Islet precursor cell (in vitro differentiated cells): ENCODE measurements around the gene TRABD2B.
A peak's percentile ranks its signal among the peaks of the same experiment; 100 is the strongest.

Experiments used
- DNase-seq: peaks from one replicate; pipeline ENCODE4 v3.0.0-alpha.2; 2018

The TRABD2B gene

DNA sequence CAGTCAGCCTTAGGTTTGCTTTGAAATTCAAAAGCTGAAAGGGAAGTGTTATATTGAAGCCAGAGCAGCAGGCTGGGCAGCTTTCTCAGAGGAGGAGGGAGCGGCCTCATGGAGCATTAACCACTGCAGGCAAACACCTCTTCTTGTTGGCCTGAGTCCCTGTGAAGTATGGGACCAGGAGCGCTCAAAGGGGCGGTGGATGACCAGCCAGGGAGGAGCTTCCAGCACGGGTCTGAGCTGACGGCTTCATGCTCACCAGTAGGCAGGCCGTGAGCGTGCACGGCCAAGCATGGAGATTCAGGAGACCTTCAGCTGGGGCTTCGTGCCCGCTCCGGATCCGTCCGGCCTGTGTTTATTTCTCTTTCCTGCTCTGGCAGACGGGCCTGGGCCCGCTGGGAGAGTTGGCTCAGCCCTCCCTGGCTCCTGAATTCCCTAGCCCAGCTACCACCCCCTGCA lies 245.2 kb downstream of the TRABD2B start:
- peak; percentile 68 for DNase-seq

DNA sequence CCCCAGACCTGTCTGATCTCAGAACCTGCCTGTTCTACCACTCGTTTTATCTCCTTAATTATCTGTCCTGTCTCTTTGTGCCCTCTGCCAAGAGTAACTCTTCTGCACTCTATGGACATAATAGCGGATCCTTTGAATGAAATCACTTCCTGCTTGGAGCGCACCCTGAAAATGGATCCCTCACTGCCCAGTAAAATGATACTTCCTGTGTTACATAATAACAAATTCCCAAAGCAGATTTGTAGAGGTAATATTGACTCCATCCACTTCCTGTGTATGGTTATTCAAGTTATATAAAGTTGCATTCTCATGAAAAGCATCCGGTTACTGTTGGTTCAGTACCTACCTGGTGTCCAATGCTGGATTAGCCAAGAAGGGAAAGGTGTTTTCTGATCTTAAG lies 246.0 kb downstream of the TRABD2B start:
- peak; percentile 17 for DNase-seq

- no peak for DNase-seq
Measured at GRCh38 chr1:47745715-47746609, 251.2 kb downstream of the TRABD2B start.

- peak; percentile 22 for DNase-seq
Measured at GRCh38 chr1:47742890-47743760, 254.1 kb downstream of the TRABD2B start.

GRCh38 chr1:47738560-47739182 lies 258.5 kb downstream of the TRABD2B start:
- peak; percentile 77 for DNase-seq

- no peak for DNase-seq
Measured at GRCh38 chr1:47732489-47732888, 264.7 kb downstream of the TRABD2B start.

DNA sequence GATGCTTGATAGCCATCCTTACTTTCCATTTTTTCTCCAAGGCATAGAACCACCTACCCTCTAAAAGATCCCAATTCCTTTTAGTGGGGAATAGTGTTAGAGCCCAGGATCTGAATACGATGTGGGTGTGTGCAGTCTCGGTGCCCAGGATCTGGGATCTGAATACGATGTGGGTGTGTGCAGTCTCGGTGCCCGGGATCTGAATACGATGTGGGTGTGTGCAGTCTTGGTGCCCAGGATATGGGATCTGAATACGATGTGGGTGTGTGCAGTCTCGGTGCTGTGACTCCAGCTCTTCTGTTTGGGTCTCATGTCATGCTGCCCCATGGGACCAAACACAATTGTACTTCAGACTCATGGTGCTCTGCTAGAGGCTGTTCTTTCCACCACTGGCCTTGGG lies 265.5 kb downstream of the TRABD2B start:
- no peak for DNase-seq

DNA sequence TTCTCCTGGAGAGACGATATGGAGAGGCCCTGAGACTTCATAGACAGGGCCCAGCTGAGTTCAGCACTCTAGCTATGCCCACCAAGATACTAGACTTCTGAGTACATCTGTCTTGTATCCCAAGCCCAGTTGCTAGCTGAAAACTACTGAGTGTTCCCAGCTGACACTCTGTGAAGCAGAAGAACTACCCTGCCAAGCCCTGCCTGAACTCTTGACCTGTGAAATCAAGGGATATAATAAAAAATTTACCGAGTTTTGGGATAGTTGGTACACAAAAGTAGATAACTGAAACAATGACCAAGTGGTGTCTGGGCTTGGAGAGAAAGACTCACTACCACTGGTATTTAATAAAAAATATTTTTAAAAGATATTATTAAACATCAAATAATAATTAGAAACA lies 267.5 kb downstream of the TRABD2B start:
- DNase-seq: no peak

GRCh38 chr1:47727697-47728085 lies 269.5 kb downstream of the TRABD2B start:
- DNase-seq: no peak

DNA sequence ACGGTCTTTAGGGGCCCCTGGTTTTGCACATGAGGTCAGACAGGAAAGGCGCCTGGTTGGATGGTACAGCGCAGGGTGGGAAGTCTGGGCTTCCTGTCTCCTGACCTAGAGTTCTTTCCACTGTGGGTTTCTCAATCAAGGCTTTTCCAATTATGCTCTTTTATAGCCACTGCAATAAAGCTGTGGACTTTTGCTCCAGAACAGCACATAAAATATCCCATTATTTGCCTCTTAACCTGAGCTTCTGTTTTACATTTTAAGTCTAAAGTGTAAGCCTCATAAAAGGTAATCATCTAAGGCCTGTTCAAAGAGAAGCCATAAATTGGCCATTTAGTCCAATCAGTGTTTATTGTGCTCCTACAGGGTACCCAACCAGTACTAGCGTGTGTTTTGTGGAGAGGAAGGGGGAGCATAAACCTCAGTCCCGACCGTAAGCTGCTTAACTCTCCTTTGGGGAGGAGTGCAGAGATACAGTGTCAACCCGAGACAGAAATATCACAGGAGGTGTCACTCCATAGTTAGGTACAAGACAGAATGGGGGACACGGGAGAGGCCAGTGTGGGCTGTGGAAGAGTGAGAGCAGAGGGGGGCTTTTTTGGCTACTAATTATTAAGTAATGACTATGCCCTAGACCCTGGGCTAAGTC lies 270.0 kb downstream of the TRABD2B start:
- DNase-seq: no peak

- peak; percentile 90 for DNase-seq
Measured at GRCh38 chr1:47725992-47726855, 271.0 kb downstream of the TRABD2B start.

DNA sequence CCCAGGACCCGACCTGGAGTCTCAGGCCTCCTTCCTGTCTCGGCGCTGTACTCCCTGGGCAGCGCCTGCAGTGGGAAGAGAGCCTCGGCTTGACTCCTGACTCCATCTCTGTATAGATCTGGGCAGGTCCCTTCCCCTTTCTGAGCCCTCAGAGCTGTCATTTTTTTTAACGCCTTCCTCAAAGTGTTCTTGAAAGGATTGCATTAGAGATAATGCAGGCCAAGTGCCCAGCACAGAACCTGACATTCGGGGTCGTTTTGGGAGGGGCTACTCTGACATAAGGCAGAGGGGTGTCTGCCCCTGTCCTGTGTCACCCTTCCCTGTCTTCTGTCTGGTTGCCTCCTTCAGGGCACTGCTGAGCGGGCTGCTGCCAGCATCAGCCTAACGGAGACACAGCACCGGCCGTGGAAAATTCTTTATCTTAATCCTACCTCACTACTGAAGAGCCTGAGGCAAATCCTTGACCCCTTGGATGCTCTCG lies 271.6 kb downstream of the TRABD2B start:
- DNase-seq: no peak

GRCh38 chr1:47725000-47725473 lies 272.1 kb downstream of the TRABD2B start:
- peak; percentile 73 for DNase-seq

- no peak for DNase-seq
Measured at GRCh38 chr1:47724432-47724999, 272.7 kb downstream of the TRABD2B start.

GRCh38 chr1:47722909-47723580 lies 274.1 kb downstream of the TRABD2B start:
- no peak for DNase-seq

DNA sequence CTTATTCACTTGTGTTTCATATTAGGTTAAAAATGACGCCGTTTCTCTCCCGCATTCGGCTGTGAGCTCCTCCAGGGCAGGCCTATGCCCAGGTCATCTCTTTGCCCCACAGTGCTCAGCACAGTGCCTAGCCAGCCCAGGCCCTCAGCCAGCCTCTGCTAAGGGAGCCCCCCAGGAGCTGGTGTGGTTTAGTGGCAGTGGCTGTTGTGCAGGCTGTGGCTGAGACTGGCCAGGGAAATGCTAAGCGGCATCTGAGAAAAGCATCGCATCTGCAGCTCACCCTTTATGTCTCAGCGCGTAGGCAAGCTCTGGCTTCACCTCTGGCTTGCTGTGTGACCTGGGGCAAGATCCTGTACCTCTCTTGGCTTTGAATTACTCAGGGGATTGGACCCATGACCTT lies 275.1 kb downstream of the TRABD2B start:
- DNase-seq: no peak

DNA sequence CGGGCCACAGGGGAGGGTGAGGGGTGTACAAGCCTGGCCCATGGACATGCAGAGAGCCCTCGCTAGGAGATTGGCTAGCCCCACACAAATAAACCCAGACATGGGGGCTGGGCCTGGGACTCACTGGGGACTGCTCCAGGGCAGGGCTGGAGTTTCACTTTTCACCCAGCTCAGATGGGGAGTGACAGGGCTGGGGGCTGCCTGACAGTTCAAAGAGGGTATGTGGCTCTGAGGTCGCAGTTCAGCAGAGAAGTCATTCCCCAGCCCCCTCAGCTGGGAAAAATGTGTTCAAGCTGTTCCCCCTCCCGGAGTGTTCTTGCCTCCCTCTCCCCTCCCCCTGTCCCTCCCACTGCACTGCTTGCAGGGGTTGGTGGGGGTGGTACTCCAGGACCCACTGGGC lies 277.1 kb downstream of the TRABD2B start:
- DNase-seq: no peak

- DNase-seq: no peak
Measured at GRCh38 chr1:47717341-47717740, 279.8 kb downstream of the TRABD2B start.

DNA sequence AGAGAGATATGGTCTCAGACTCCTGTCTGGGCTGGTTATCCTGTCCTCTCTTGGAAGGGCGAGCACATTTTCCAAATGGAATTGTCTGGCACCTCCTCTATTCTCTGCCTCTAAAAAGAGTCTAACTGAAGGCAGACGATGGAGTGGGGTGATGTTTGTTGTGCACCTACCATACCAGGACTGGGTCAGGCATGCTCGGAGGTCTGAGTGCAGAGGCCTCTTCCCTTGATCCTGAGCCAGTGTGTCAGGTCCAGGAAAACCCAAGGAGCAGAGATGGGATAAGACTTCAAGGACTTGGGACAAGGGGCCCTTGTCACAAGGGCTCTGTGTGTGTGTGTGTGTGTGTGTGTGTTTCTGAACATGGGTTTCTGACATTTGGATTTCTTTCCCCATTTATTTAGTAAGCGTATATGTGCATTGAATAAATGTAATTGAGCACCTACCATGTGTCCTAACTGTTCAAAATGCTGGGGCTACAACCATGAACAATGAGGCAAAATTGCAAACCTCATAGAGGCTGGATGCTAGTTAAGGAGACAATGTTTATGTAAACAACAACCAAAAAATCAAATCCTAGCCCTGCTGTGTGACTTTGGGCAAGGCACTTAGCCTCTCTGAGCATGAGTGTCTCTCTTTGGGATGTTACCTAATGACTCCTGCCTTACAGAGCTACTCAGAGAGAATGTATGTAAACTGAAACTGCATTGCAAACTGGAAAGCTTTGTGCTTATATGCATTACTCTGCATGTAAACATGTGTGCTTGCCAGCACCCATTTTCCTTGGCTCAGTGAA lies 283.0 kb downstream of the TRABD2B start:
- DNase-seq: no peak
